ENCODE results near the gene RAD51AP1.

GRCh38 chr12:4569261-4569660 is 30.6 kb downstream of the RAD51AP1 start:
- TF ChIP-seq CTCF (conservative IDR thresholded peaks at IDR 0.05) (no peak), ZFX (IDR thresholded peaks at IDR 0.05) (no peak)

Data from C4-2B (cell line).